HG03196 (cell line): ENCODE results near the gene BAHD1.

Experiments
- ATAC-seq: cut with Tn5 transposase; IDR thresholded peaks from one replicate; pipeline ENCODE4 v1.9.1; 2021; ENCODE audit not compliant: unreplicated experiment

BAHD1 gene

GRCh38 chr15:40421246-40422157 lies 19.3 kb upstream of the BAHD1 start:
- peak; percentile 60 for ATAC-seq

GRCh38 chr15:40424483-40425115 lies 16.2 kb upstream of the BAHD1 start:
- no peak for ATAC-seq

GRCh38 chr15:40425681-40426080 lies 15.1 kb upstream of the BAHD1 start:
- no peak for ATAC-seq

- ATAC-seq: no peak
These were observed 13.6 kb upstream of the BAHD1 start for GRCh38 chr15:40427188-40427587.

GRCh38 chr15:40428185-40428584 lies 12.6 kb upstream of the BAHD1 start:
- no peak for ATAC-seq

GRCh38 chr15:40429068-40429710 lies 11.6 kb upstream of the BAHD1 start:
- ATAC-seq: no peak

GRCh38 chr15:40430271-40430805 lies 10.4 kb upstream of the BAHD1 start:
- ATAC-seq: no peak

GRCh38 chr15:40435023-40435709 lies 5.6 kb upstream of the BAHD1 start:
- ATAC-seq: no peak

GRCh38 chr15:40435710-40436089 lies 5.1 kb upstream of the BAHD1 start:
- no peak for ATAC-seq

GRCh38 chr15:40436116-40436891 lies 4.4 kb upstream of the BAHD1 start:
- no peak for ATAC-seq

GRCh38 chr15:40436892-40437751 lies 3.6 kb upstream of the BAHD1 start:
- ATAC-seq: no peak

GRCh38 chr15:40437752-40438687 lies 2.7 kb upstream of the BAHD1 start:
- ATAC-seq: no peak

GRCh38 chr15:40438712-40439111 lies 2.0 kb upstream of the BAHD1 start:
- no peak for ATAC-seq

- no peak for ATAC-seq
These were observed 1.2 kb upstream of the BAHD1 start for GRCh38 chr15:40439461-40439959.

- no peak for ATAC-seq
These were observed 602 bp upstream of the BAHD1 start for GRCh38 chr15:40439960-40440742.

- ATAC-seq: no peak
These were observed 1.1 kb downstream of the BAHD1 start for GRCh38 chr15:40441565-40442531.
